GM12864 (cell line): ENCODE measurements around the gene DNASE1L1.
"Not testable (repeated sequence)": the region's sequence is repeated elsewhere in the genome, so short reads cannot be mapped to it uniquely, and the experiment has no call there.

Experiments
- DNase-seq: peaks from one replicate; pipeline ENCODE4 v3.0.0-alpha.2; 2011; ENCODE audit warnings: low read depth
- H3K4me3 ChIP-seq: 2 replicates; pipeline ENCODE4 v1.5.1; 2011; ENCODE audit warnings: mild to moderate bottlenecking, low read depth, low read length, control low read depth
- CTCF ChIP-seq: IDR thresholded peaks from 2 replicates; pipeline ENCODE4 v1.5.1; 2011; ENCODE audit warnings: low read depth, mild to moderate bottlenecking, moderate library complexity, low read length, control low read depth, inconsistent platforms; ENCODE audit errors: missing control alignments

The DNASE1L1 gene

GRCh38 chrX:154398668-154399526 lies 10.2 kb downstream of the DNASE1L1 start:
- TF ChIP-seq CTCF = peak; percentile 68
- peak overlapping the region; percentile 88 for H3K4me3 ChIP-seq
- no peak for DNase-seq

- peak within 1 kb of the TSS; percentile 88 for H3K4me3 ChIP-seq
- no peak for TF ChIP-seq CTCF
- DNase-seq = peak; percentile 90
Measured at GRCh38 chrX:154397888-154398667, 11.0 kb downstream of the DNASE1L1 start, which contains the start of gene RPL10. Gene RPL10, plus strand, starts transcription at chrX:154398377. Its CDS starts 143 bp downstream, at chrX:154398520.

- DNase-seq = no peak
Measured at GRCh38 chrX:154396973-154397887, 11.8 kb downstream of the DNASE1L1 start.

GRCh38 chrX:154396363-154396762 lies 12.7 kb downstream of the DNASE1L1 start:
- DNase-seq, H3K4me3 ChIP-seq: not testable (repeated sequence)

More at GRCh38 chrX:154396973-154397887, 11.8 kb downstream of the DNASE1L1 start:
- H3K4me3 ChIP-seq = peak overlapping the region; percentile 88
- TF ChIP-seq CTCF = no peak

- not testable (repeated sequence) for DNase-seq, H3K4me3 ChIP-seq
Measured at GRCh38 chrX:154389812-154390747, 19.0 kb downstream of the DNASE1L1 start.

- not testable (repeated sequence) for DNase-seq, H3K4me3 ChIP-seq
Measured at GRCh38 chrX:154388649-154389048, 20.4 kb downstream of the DNASE1L1 start.

- DNase-seq, H3K4me3 ChIP-seq: not testable (repeated sequence)
Measured at GRCh38 chrX:154388094-154388493, 21.0 kb downstream of the DNASE1L1 start.

- TF ChIP-seq CTCF = no peak
- no peak for DNase-seq
- no peak overlapping the region for H3K4me3 ChIP-seq
Measured at GRCh38 chrX:154384284-154384892, 24.7 kb downstream of the DNASE1L1 start.
